Endothelial cell of umbilical vein (primary cell): Measurements from ENCODE around the gene OTULIN. TPM values are rescaled to one million over a fixed set of nuclear protein-coding genes. Genes with fewer than 3 reads are reported as not detected.

Experiments used
- BruUV-seq: library from RNA; stranded (reverse); fragments of 400-500 nt; replicated peaks from 2 replicates; lab custom pipeline; 2021; lab: Mats Ljungman, UMichigan
- CTCF ChIA-PET: fragments of 300-600, 350-600 bp; sonication (Branson Sonifier 250); formaldehyde crosslinking; loops from one replicate; lab custom pipeline; 2021; ENCODE audit warnings: antibody characterized with exemption, inconsistent platforms; lab: Charles Lee
- POLR2A ChIA-PET: fragments of 300-600, 350-600 bp; sonication (Branson Sonifier 250); formaldehyde crosslinking; loops from one replicate; lab custom pipeline; 2021; ENCODE audit warnings: antibody characterized with exemption, inconsistent platforms; lab: Charles Lee
- DNase-seq: peaks from one replicate; pipeline ENCODE4 v3.0.0-alpha.2; 2011; ENCODE audit warnings: low read depth, low spot score
- FAIRE-seq: peaks from 2 replicates; lab custom pipeline; 2011; peaks lifted over from hg19 to GRCh38; lab: Jason Lieb, UNC
- H2AFZ ChIP-seq: 2 replicates; pipeline ENCODE4 v1.6.0; 2012; ENCODE audit warnings: low read depth, low read length, control low read depth, inconsistent platforms
- H3K27ac ChIP-seq: 2 replicates; pipeline ENCODE4 v1.5.1; 2011; ENCODE audit warnings: low read depth, mild to moderate bottlenecking, control low read depth, low read length, moderate library complexity; ENCODE audit not compliant: insufficient read depth
- H3K27me3 ChIP-seq, 2 experiments: 2 replicates each; pipeline versions ENCODE4 v1.6.0 to v1.6.1; 2011; ENCODE audit warnings: low read length in 2 of 2, mixed read lengths in 1 of 2; ENCODE audit not compliant: control insufficient read depth in 2 of 2, insufficient read depth in 2 of 2
- H3K36me3 ChIP-seq, 2 experiments: 2 replicates in 1 of 2; 3 replicates in 1 of 2; pipeline ENCODE4 v1.5.1; 2011; ENCODE audit warnings: low read length in 2 of 2, mild to moderate bottlenecking in 1 of 2, moderate library complexity in 1 of 2; ENCODE audit not compliant: control insufficient read depth in 2 of 2, insufficient read depth in 2 of 2; ENCODE audit errors: extremely low read depth in 1 of 2
- H3K4me1 ChIP-seq: 3 replicates; pipeline ENCODE4 v1.5.1; 2011; ENCODE audit warnings: mild to moderate bottlenecking, low read length; ENCODE audit not compliant: control insufficient read depth, insufficient read depth; ENCODE audit errors: extremely low read depth
- H3K4me2 ChIP-seq: 2 replicates; pipeline ENCODE4 v1.6.1; 2011; ENCODE audit warnings: low read length, control low read depth, mixed read lengths; ENCODE audit not compliant: insufficient read depth
- H3K4me3 ChIP-seq, 3 experiments: fragments of 200-600 bp in 1 of 3; sonication (generic), shearing (Covaris generic) in 1 of 3; replicated peaks in 1 of 3; 2 replicates each; pipeline ENCODE4 v1.5.1; 2011 to 2016; ENCODE audit warnings: control low read depth in 3 of 3, low read length in 3 of 3, mild to moderate bottlenecking in 2 of 3, inconsistent platforms in 1 of 3, low read depth in 1 of 3, moderate library complexity in 1 of 3; ENCODE audit not compliant: insufficient read depth in 1 of 3
- H3K79me2 ChIP-seq: 2 replicates; pipeline ENCODE4 v1.6.0; 2012; ENCODE audit warnings: low read length, inconsistent platforms; ENCODE audit not compliant: control insufficient read depth, insufficient read depth
- H3K9ac ChIP-seq: replicated peaks from 2 replicates; pipeline ENCODE3; 2011; ENCODE audit warnings: low read length, control low read depth; ENCODE audit not compliant: insufficient read depth; ENCODE audit errors: extremely low read depth
- H3K9me1 ChIP-seq: replicated peaks from 3 replicates; pipeline ENCODE4 v1.6.0; 2011; ENCODE audit warnings: mild to moderate bottlenecking, low read length; ENCODE audit not compliant: control insufficient read depth, insufficient read depth; ENCODE audit errors: extremely low read depth
- H3K9me3 ChIP-seq: replicated peaks from 2 replicates; pipeline ENCODE4 v1.5.1; 2012; ENCODE audit warnings: low read length, inconsistent platforms; ENCODE audit not compliant: control insufficient read depth, insufficient read depth
- H4K20me1 ChIP-seq: replicated peaks from 2 replicates; pipeline ENCODE3; 2011; ENCODE audit warnings: mild to moderate bottlenecking, low read length; ENCODE audit not compliant: control insufficient read depth, insufficient read depth; ENCODE audit errors: extremely low read depth
- EZH2 ChIP-seq: IDR thresholded peaks from 2 replicates; pipeline ENCODE4 v1.6.1; 2012; ENCODE audit warnings: borderline replicate concordance, low read depth, mild to moderate bottlenecking, moderate library complexity, low read length, inconsistent platforms; ENCODE audit not compliant: severe bottlenecking
- FOS ChIP-seq: IDR thresholded peaks from 2 replicates; pipeline ENCODE4 v1.6.1; 2011; ENCODE audit warnings: mild to moderate bottlenecking, low read length, moderate library complexity, borderline replicate concordance; ENCODE audit not compliant: insufficient read depth
- GATA2 ChIP-seq: IDR thresholded peaks from 2 replicates; pipeline ENCODE4 v1.7.0; 2011; ENCODE audit warnings: low read depth, mild to moderate bottlenecking, moderate library complexity, mixed read lengths, low read length; ENCODE audit not compliant: insufficient read length, insufficient read depth
- JUN ChIP-seq: IDR thresholded peaks from 2 replicates; pipeline ENCODE4 v1.6.1; 2011; ENCODE audit warnings: borderline replicate concordance, low read depth; ENCODE audit not compliant: insufficient read length, insufficient read depth
- MYC ChIP-seq: IDR thresholded peaks from one replicate; pipeline ENCODE4 v1.6.1; 2011; ENCODE audit warnings: mild to moderate bottlenecking, low read depth, low read length
- POLR2A ChIP-seq: IDR thresholded peaks from 2 replicates; pipeline ENCODE4 v1.6.1; 2012; ENCODE audit warnings: low read depth, mild to moderate bottlenecking, control low read depth, low read length
- POLR2AphosphoS5 ChIP-seq: IDR thresholded peaks from 2 replicates; pipeline ENCODE4 v1.6.1; 2012; ENCODE audit warnings: low read depth, mild to moderate bottlenecking, control low read depth, low read length, moderate library complexity; ENCODE audit not compliant: insufficient read depth
- dilution Hi-C: fragments of 300-500 bp; cut with MboI; formaldehyde crosslinking; loops from one replicate; pipeline ENCODE4 v1.15.0; 2019; ENCODE audit warnings: low sequenced_read_pairs; ENCODE audit not compliant: extremely low pct_ligation_motif_present
- intact Hi-C: fragments of 100-400 bp; cut with micrococcal nuclease; formaldehyde crosslinking; loops from one replicate; pipeline ENCODE4 v1.10.0; 2022
- polyA plus RNA-seq, 4 experiments: library from polyadenylated mRNA; depleted of rRNA in 3 of 4; stranded (reverse) in 3 of 4; unstranded in 1 of 4; fragments of >200 nt; gene quantifications; 2 replicates each; pipeline versions ENCODE4 v1.2.1 to v1.2.3, GENCODE V29; 2011 to 2012; ENCODE audit warnings: missing spikeins in 1 of 4
- total RNA-seq: library from RNA; stranded (reverse); gene quantifications from 2 replicates; pipeline ENCODE4 v1.2.3, GENCODE V29; 2021
- TF ChIP-seq, protein P1 (sequence below): IDR thresholded peaks from 2 replicates; pipeline ENCODE4 v1.6.1; 2011; ENCODE audit not compliant: insufficient read depth, insufficient read length
- TF ChIP-seq, protein P2 (sequence below), 2 donors: IDR thresholded peaks; 1 replicate in 1 of 2; 2 replicates in 1 of 2; pipeline ENCODE4 v1.5.1; 2011; ENCODE audit warnings: low read length in 2 of 2, mild to moderate bottlenecking in 2 of 2, moderate library complexity in 2 of 2, control low read depth in 1 of 2, inconsistent platforms in 1 of 2, low read depth in 1 of 2; ENCODE audit not compliant: insufficient read depth in 1 of 2; ENCODE audit errors: extremely low read depth in 1 of 2

Gene OTULIN
- total and polyA plus RNA-seq, 2 donors (not counting 3 experiments of a cell fraction or from before 2014, with no cell fraction given) = 7.8 to 30.2 TPM

DNA sequence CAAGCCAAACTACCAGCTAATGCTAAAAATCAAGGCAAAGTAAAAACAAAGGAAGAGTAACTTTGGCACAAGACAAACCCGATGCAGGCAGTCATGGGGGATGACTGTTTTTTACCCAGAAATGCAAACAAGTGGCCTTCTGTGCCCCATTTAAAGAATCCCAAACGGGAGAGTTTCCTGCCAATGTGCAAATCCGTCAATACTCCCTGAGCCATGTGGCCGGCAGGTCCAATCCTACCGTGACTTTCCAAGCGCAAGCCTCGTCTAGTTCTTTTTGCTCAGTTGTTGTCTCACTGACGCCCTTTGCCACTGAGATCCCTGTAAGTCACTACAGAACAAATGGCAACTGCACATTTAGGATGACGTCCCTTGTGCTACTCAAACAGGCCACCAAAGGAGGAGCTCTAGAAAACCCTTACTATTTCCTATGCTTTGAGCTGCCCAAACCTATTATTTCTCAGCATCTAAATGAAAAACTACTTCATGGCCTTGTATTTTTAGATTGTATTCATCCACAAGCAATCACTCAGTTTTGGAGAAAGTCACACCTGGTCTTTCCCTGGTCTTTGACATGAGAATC is 43.4 kb downstream of the OTULIN start:
- no peak overlapping the region for H3K4me3 ChIP-seq
- ChIA-PET POLR2A (no interaction called here), CTCF (interaction anchor here (1.1 to 3.9 kb wide), 3 partner anchors 23 to 295 kb away, joined by 3 to 23 read pairs (median 10); no protein-coding TSS in a partner anchor)
- dilution Hi-C loops = no loop called here
- H3K36me3 ChIP-seq = peaks cover 9 to 13% of the 10 kb centered on the region in 2 experiments
- peaks cover 13% of the 10 kb centered on the region for H3K4me1 ChIP-seq
- no peak for DNase-seq
- H3K9me1 ChIP-seq = no peaks in the 10 kb centered on the region
- no peak for FAIRE-seq
- intact Hi-C loops = no loop called here
- H3K4me2 ChIP-seq = no peak overlapping the region
- no TSS peak for BruUV-seq
- H3K27ac ChIP-seq = no peak overlapping the region
- H4K20me1 ChIP-seq = no peaks in the 10 kb centered on the region
- no peaks in the 10 kb centered on the region for H3K79me2 ChIP-seq
- H3K9me3 ChIP-seq = no peaks in the 10 kb centered on the region
- no peak overlapping the region for H2AFZ ChIP-seq
- no peak overlapping the region for H3K9ac ChIP-seq
- H3K27me3 ChIP-seq = no peaks in the 10 kb centered on the region
- TF ChIP-seq POLR2A = no peak
- no peak for TF ChIP-seq FOS
- TF ChIP-seq JUN = no peak
- TF ChIP-seq, protein P1, sequence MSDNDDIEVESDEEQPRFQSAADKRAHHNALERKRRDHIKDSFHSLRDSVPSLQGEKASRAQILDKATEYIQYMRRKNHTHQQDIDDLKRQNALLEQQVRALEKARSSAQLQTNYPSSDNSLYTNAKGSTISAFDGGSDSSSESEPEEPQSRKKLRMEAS = no peak
- no peak for TF ChIP-seq POLR2AphosphoS5
- TF ChIP-seq, protein P2, sequence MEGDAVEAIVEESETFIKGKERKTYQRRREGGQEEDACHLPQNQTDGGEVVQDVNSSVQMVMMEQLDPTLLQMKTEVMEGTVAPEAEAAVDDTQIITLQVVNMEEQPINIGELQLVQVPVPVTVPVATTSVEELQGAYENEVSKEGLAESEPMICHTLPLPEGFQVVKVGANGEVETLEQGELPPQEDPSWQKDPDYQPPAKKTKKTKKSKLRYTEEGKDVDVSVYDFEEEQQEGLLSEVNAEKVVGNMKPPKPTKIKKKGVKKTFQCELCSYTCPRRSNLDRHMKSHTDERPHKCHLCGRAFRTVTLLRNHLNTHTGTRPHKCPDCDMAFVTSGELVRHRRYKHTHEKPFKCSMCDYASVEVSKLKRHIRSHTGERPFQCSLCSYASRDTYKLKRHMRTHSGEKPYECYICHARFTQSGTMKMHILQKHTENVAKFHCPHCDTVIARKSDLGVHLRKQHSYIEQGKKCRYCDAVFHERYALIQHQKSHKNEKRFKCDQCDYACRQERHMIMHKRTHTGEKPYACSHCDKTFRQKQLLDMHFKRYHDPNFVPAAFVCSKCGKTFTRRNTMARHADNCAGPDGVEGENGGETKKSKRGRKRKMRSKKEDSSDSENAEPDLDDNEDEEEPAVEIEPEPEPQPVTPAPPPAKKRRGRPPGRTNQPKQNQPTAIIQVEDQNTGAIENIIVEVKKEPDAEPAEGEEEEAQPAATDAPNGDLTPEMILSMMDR (IDR thresholded peaks at IDR 0.05; ENCODE audit: extremely low read depth in 1 of 2, insufficient read depth in 1 of 2, low read depth in 1 of 2, low read length in 2 of 2) = no peak
- TF ChIP-seq GATA2 = no peak
- no peak for TF ChIP-seq MYC
- no peak for TF ChIP-seq EZH2
